Right cardiac atrium (tissue), 5 donors: Measurements from ENCODE around the gene TRIM77. TPM values are rescaled to one million over a fixed set of nuclear protein-coding genes. Genes with fewer than 3 reads are reported as not detected.
A peak's percentile ranks its signal among the peaks of the same experiment; 100 is the strongest.
"Not testable (repeated sequence)": the region's sequence is repeated elsewhere in the genome, so short reads cannot be mapped to it uniquely, and the experiment has no call there.

Source experiments
- ATAC-seq, 2 donors: fragments of 200-7000 bp; cut with Tn5 transposase; one replicate each; pipeline versions ENCODE4 v1.8.0 to v1.9.1; 2020; ENCODE audit warnings: moderate library complexity in 2 of 2, mild to moderate bottlenecking in 1 of 2
- DNase-seq, 3 donors: peaks; one replicate each; pipeline ENCODE4 v3.0.0-alpha.2; 2020
- H3K27ac ChIP-seq: one replicate; pipeline ENCODE4 v1.5.1; 2013; ENCODE audit warnings: mild to moderate bottlenecking, low read length, control low read depth, moderate library complexity
- H3K27me3 ChIP-seq: one replicate; pipeline ENCODE4 v1.6.1; 2013; ENCODE audit not compliant: control insufficient read depth, insufficient read depth
- H3K4me1 ChIP-seq: one replicate; pipeline ENCODE4 v1.6.1; 2013; ENCODE audit warnings: low read length; ENCODE audit not compliant: control insufficient read depth, insufficient read depth
- H3K4me3 ChIP-seq: one replicate; pipeline ENCODE4 v1.5.1; 2013; ENCODE audit warnings: low read length, control low read depth
- H3K9me3 ChIP-seq: one replicate; pipeline ENCODE4 v1.6.1; 2013; ENCODE audit warnings: low read length; ENCODE audit not compliant: control insufficient read depth
- WGBS: extraction: QIAGEN DNeasy Blood & Tissue Kit; methylation state at CpG from one replicate; pipeline ENCODE4 v1.1.7; 2013; 5-methylcytosine and 5-hydroxymethylcytosine counted together
- intact Hi-C, 4 donors: fragments of 100-400 bp; cut with DNase I; formaldehyde crosslinking; loops; one replicate each; pipeline versions ENCODE4 v1.11.0 to v1.14.0; 2022 to 2023
- polyA plus RNA-seq: library from polyadenylated mRNA; stranded (reverse); fragments of 200-250 nt; gene quantifications from one replicate; pipeline ENCODE4 v1.2.3, GENCODE V29; 2013
- total RNA-seq, 4 donors: library from RNA; stranded (reverse); fragmentation: NEBNext Ultra II Directional; extraction: Animal tissue kit (Norgen Biotek cat#: 25700); gene quantifications; one replicate each; pipeline ENCODE4 v1.2.1, GENCODE V29; 2021
- donor health status: healthy with polysubstance abuse.
- donor health status: DM: no; HTN: yes; CAD: no.
- donor health status: DM: no; HTN: no; CAD: no.
- donor health status: DM: no; HTN: yes; CAD: no; lungs with severe emphysema.
- donor health status: DM: yes; HTN: yes; CAD: no.

The TRIM77 gene
- total and polyA plus RNA-seq, 5 donors = not detected

DNA sequence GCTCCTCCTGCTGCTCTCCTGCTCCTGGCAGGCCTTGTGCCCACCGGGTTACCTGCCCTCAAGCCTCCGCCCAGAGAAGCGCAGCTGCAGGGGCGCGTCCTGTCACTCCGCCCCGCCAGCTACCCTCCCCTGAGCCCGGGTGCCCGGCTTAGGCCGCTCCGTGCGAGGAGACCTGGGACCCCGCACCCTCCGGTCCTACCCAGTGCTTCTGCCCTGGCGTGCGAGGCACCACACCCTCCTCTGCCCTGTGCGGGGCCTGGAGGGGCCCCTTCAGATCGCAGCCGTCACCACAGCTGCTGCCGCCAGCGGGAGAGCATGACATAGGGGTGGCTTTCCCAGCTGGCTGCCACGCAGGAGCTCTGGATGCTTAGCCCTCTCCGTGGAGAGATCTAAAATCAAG lies 20.1 kb downstream of the TRIM77 start:
- intact Hi-C loops, H3K27ac ChIP-seq, H3K4me1 ChIP-seq, H3K4me3 ChIP-seq, H3K27me3 ChIP-seq, H3K9me3 ChIP-seq: not testable (repeated sequence)
- DNase-seq (peak in 2 of 3 donors; percentile 6 to 40), ATAC-seq (peak; percentile 20 to 62)
- 89% methylated on average over 23 of the region's 23 CpGs for WGBS

DNA sequence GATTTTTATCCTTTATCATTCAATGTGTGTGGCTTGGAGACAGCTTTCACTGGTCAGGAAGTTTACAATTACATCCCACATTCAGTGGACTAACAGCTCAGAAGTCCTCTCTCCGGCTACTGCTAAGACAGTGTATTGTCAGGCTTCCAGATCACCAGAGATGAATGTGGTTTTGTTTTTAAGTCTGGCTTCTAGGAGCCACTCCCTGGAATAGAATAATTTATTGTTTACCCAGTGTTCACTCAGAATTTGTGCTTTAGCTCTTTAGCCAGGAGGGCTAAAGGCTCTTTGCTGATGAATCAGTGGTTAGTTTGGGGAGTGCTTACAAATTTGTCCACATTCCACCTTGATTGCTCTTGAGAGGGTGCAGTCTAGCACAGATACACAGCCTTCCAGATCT lies 26.5 kb downstream of the TRIM77 start:
- Histone ChIP-seq H3K4me3 (no peak overlapping the region), H3K27me3 (no peaks in the 10 kb centered on the region), H3K9me3 (no peaks in the 10 kb centered on the region), H3K4me1 (no peaks in the 10 kb centered on the region), H3K27ac (no peak overlapping the region)
- DNase-seq (no peak), ATAC-seq (no peak)
- intact Hi-C loops = no loop called here
- WGBS = 39% methylated on average over 1 of the region's 1 CpG

DNA sequence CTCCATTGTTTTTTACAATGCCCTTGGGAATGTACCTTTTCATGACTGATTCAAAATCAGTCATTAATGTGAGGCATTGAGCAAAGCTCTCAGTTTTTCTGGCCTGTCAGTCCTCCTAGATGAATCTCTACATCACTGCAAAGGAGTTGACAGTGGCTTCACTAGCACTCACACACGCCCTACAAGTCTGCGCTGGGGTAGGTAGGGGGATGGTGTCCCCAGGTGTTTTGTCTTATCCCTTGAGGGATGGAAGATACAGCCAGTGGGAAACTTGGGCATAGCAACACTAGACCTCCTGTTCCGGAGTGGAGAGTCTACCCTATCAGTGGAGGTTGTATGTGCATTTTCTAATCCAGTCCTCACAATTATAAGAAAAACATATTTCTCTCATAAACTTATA lies 27.0 kb downstream of the TRIM77 start:
- Histone ChIP-seq H3K9me3 (no peaks in the 10 kb centered on the region), H3K4me3 (no peak overlapping the region)
- WGBS = 75% methylated on average over 3 of the region's 3 CpGs

DNA sequence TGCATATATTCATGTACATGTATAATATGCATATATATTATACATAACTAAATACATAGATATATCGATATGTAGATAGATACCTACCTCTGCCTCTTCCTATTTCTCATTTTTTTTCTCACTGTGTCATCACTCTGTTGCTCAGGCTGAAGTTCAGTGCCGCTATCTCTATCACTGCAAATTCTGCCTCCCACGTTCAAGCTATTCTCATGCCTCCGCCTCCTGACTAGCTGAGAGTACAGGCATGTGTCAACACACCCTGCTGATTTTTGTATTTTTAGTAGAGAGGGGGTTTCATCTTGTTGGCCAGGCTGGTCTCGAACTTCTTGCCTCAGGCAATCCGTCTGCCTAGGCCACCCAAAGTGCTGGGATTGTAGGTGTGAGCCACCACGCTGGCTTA lies 31.3 kb downstream of the TRIM77 start:
- H3K4me1 ChIP-seq, intact Hi-C loops, H3K27ac ChIP-seq, ATAC-seq, DNase-seq, H3K9me3 ChIP-seq, H3K4me3 ChIP-seq, H3K27me3 ChIP-seq: not testable (repeated sequence)
- WGBS = 81% methylated on average over 7 of the region's 7 CpGs

More for the DNA sequence above, 27.0 kb downstream of the TRIM77 start:
- no peak for ATAC-seq
- no peak for DNase-seq
- Histone ChIP-seq H3K27ac (no peak overlapping the region), H3K27me3 (no peaks in the 10 kb centered on the region), H3K4me1 (no peaks in the 10 kb centered on the region)
- intact Hi-C loops = no loop called here

DNA sequence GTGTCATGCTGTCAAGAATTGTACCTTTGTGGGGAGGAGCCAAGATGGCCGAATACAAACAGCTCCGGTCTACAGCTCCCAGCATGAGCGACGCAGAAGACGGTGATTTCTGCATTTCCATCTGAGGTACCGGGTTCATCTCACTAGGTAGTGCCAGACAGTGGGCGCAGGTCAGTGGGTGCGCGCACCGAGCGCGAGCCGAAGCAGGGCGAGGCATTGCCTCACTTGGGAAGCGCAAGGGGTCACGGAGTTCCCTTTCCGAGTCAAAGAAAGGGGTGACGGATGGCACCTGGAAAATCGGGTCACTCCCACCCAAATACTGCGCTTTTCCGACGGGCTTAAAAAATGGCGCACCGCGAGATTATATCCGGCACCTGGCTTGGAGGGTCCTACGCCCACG lies 34.1 kb downstream of the TRIM77 start:
- not testable (repeated sequence) for ATAC-seq, H3K27me3 ChIP-seq

DNA sequence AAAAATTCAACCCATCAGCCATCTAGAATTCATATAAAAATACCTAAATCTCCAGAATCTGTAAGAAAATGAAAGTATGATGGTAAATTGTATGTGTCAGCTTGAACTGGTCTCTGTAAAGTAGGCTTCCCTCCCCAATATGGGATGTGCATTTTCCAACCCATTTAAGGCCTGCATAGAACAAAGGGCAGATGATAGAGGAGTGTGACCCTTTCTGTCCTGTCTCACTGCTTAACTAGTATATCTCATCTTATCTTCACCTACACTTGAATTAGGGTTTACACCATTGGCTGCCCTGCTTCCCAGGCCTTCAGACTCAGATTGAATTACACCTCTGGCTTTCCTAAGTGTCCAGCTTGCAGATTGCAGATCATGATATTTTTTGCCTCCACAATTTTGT lies 40.7 kb downstream of the TRIM77 start:
- H3K4me1 ChIP-seq, H3K27me3 ChIP-seq, H3K4me3 ChIP-seq, ATAC-seq, H3K9me3 ChIP-seq, intact Hi-C loops, DNase-seq, H3K27ac ChIP-seq: not testable (repeated sequence)

More for the DNA sequence above, 34.1 kb downstream of the TRIM77 start:
- H3K4me1 ChIP-seq, H3K9me3 ChIP-seq, H3K4me3 ChIP-seq, DNase-seq, H3K27ac ChIP-seq, intact Hi-C loops: not testable (repeated sequence)
- WGBS = 94% methylated on average over 28 of the region's 28 CpGs

Other genes with a start within 250 kb of the TRIM77 start
- gene NOX4, start 218.9 kb upstream of the TRIM77 start, total RNA-seq = 1 to 10 TPM; 4.9 to 9.3 (median 7.9) TPM
- gene NOX4, start 218.9 kb upstream of the TRIM77 start, polyA plus RNA-seq = 4.7 TPM
- gene TRIM49, start 98.3 kb downstream of the TRIM77 start, total RNA-seq = not detected
- not detected for gene TRIM49, start 98.3 kb downstream of the TRIM77 start, polyA plus RNA-seq
- gene TRIM64B, start 168.2 kb downstream of the TRIM77 start, total RNA-seq = not detected
- not detected for gene TRIM64B, start 168.2 kb downstream of the TRIM77 start, polyA plus RNA-seq
- not detected for gene TRIM49D1, start 211.9 kb downstream of the TRIM77 start, total RNA-seq
- not detected for gene TRIM49D1, start 211.9 kb downstream of the TRIM77 start, polyA plus RNA-seq
- gene TRIM49D2, start 213.8 kb downstream of the TRIM77 start, total RNA-seq = not detected
- gene TRIM49D2, start 213.8 kb downstream of the TRIM77 start, polyA plus RNA-seq = not detected